ENCODE results near the gene NOB1. TPM values are rescaled to one million over a fixed set of nuclear protein-coding genes. Genes with fewer than 3 reads are reported as not detected.

The NOB1 gene
- total and polyA plus RNA-seq, 9 of the 15 experiments (the other 6 are each of a cell fraction or from before 2014, with no cell fraction given), result 42.4 to 148 (median 116) TPM

DNA sequence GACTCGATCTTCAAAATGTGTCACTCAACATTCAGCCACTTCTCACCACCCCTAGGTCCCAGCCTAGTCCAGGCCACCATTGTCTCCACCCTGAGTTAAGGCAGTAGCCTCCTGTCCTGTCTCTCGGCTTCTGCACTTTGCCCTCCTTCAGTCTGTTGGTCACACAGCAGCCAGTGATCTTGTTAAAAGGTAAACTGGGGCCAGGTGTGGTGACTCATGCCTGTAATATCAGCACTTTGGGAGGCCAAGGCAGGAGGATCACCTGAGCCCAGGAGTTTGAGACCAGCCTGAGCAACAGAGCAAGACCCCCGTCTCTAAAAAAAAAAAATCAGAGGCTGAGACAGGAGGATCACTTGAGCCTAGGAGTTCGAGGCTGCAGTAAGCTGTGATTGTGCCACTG lies 33.2 kb upstream of the NOB1 start:
- DNase-seq (ENCODE audit: extremely low read depth in 1 of 4, low spot score in 3 of 4) (no peak), ATAC-seq (no peak), FAIRE-seq (no peak)
- CTCF ChIA-PET (ENCODE audit: low intra/inter-chr PET ratio), result interaction anchor here (0.6 kb wide), 1 partner anchor 143 kb away, joined by 3 read pairs; no protein-coding TSS in a partner anchor
- Histone ChIP-seq H3K9ac (ENCODE audit: insufficient read depth in 1 of 2, low read depth in 2 of 2, low read length in 2 of 2) (no peak overlapping the region), H3K9me3 (replicated peaks; ENCODE audit: control insufficient read depth, insufficient read depth, low read depth, low read length) (no peaks in the 10 kb centered on the region), H3K27me3 (ENCODE audit: control insufficient read depth in 2 of 2, insufficient read depth in 2 of 2, low read length in 2 of 2) (no peaks in the 10 kb centered on the region), H2AFZ (ENCODE audit: low read depth, low read length) (no peak overlapping the region), H3K4me1 (replicated peaks in 1 of 2; ENCODE audit: control insufficient read depth in 2 of 2, insufficient read depth in 2 of 2, low read length in 2 of 2) (no peaks in the 10 kb centered on the region), H3K4me2 (ENCODE audit: insufficient read depth, low read length) (no peak overlapping the region), H3K79me2 (ENCODE audit: control insufficient read depth, insufficient read depth, low read length) (no peaks in the 10 kb centered on the region), H3K9me1 (ENCODE audit: control insufficient read depth, insufficient read depth, low read length) (no peaks in the 10 kb centered on the region), H3K4me3 (no peak overlapping the region), H3K36me3 (ENCODE audit: control insufficient read depth, insufficient read depth, low read length) (peaks cover 28% of the 10 kb centered on the region; the same call in 2 of the 3 replicates), H4K20me1 (replicated peaks; ENCODE audit: control insufficient read depth, insufficient read depth, low read length) (no peaks in the 10 kb centered on the region), H3K27ac (ENCODE audit: extremely low read depth, low read depth, low read length) (no peak overlapping the region)
- TF ChIP-seq MCM5 (IDR thresholded peaks at IDR 0.05; ENCODE audit: low read depth) (no peak), TRIM24 (IDR thresholded peaks at IDR 0.05) (no peak), ETV5 (CRISPR knock-in tag; IDR thresholded peaks at IDR 0.05; ENCODE audit: low read depth) (no peak), KDM4B (IDR thresholded peaks at IDR 0.05; ENCODE audit: borderline replicate concordance in 2 of 2, low read depth in 1 of 2) (no peak), YBX1 (IDR thresholded peaks at IDR 0.05) (no peak), SNIP1 (IDR thresholded peaks at IDR 0.05; ENCODE audit: low read depth) (no peak), ATF1 (CRISPR knock-in tag; IDR thresholded peaks at IDR 0.05) (no peak), ATF1 (tag; IDR thresholded peaks at IDR 0.05) (no peak), GTF2E2 (tag; IDR thresholded peaks at IDR 0.05) (no peak), DIDO1 (tag; IDR thresholded peaks at IDR 0.05; ENCODE audit: low read depth) (no peak), BDP1 (IDR thresholded peaks at IDR 0.05; ENCODE audit: insufficient read depth, insufficient read length) (no peak), ZNF133 (CRISPR knock-in tag; IDR thresholded peaks at IDR 0.05) (no peak), PRMT5 (CRISPR knock-in tag; IDR thresholded peaks at IDR 0.05) (no peak), ZBTB5 (IDR thresholded peaks at IDR 0.05) (no peak), E2F3 (CRISPR knock-in tag; IDR thresholded peaks at IDR 0.05) (no peak)
- TF ChIP-seq, protein P1, sequence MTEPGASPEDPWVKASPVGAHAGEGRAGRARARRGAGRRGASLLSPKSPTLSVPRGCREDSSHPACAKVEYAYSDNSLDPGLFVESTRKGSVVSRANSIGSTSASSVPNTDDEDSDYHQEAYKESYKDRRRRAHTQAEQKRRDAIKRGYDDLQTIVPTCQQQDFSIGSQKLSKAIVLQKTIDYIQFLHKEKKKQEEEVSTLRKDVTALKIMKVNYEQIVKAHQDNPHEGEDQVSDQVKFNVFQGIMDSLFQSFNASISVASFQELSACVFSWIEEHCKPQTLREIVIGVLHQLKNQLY (CRISPR knock-in tag; conservative IDR thresholded peaks at IDR 0.05), result no peak
- TF ChIP-seq, protein P2, sequence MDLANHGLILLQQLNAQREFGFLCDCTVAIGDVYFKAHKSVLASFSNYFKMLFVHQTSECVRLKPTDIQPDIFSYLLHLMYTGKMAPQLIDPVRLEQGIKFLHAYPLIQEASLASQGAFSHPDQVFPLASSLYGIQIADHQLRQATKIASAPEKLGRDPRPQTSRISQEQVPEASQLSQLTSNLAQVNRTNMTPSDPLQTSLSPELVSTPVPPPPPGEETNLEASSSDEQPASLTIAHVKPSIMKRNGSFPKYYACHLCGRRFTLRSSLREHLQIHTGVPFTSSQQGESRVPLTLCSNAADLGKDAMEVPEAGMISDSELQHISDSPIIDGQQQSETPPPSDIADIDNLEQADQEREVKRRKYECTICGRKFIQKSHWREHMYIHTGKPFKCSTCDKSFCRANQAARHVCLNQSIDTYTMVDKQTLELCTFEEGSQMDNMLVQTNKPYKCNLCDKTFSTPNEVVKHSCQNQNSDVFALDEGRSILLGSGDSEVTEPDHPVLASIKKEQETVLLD (IDR thresholded peaks at IDR 0.05), result no peak
- intact Hi-C loops (cut with micrococcal nuclease) (no loop called here), in situ Hi-C loops (cut with MboI) (loop anchor here (5.0 kb wide), 1 partner anchor 139 kb away; no protein-coding TSS in a partner anchor)
- POLR2A ChIA-PET, result no interaction called here
- no TSS peak for BruUV-seq (replicated peaks)
- 67% methylated on average over 4 of the region's 4 CpGs for WGBS (ENCODE audit: insufficient coverage, low coverage, missing lambda C conversion rate)

Measured in K562 (cell line).